GM23248 (cell line): ENCODE data around the gene EP300.

Experiments
- EZH2 ChIP-seq: fragments of 200-600 bp; sonication (generic); IDR thresholded peaks from 2 replicates; pipeline ENCODE4 v1.6.1; 2018; ENCODE audit warnings: antibody characterized with exemption, mild to moderate bottlenecking; ENCODE audit not compliant: insufficient read depth, poor library complexity, severe bottlenecking
- EZH2phosphoT487 ChIP-seq: fragments of 200-600 bp; sonication (generic); IDR thresholded peaks from 2 replicates; pipeline ENCODE4 v1.6.1; 2018; ENCODE audit warnings: antibody characterized with exemption, moderate library complexity, mild to moderate bottlenecking, low read depth; ENCODE audit not compliant: insufficient read depth

DNA sequence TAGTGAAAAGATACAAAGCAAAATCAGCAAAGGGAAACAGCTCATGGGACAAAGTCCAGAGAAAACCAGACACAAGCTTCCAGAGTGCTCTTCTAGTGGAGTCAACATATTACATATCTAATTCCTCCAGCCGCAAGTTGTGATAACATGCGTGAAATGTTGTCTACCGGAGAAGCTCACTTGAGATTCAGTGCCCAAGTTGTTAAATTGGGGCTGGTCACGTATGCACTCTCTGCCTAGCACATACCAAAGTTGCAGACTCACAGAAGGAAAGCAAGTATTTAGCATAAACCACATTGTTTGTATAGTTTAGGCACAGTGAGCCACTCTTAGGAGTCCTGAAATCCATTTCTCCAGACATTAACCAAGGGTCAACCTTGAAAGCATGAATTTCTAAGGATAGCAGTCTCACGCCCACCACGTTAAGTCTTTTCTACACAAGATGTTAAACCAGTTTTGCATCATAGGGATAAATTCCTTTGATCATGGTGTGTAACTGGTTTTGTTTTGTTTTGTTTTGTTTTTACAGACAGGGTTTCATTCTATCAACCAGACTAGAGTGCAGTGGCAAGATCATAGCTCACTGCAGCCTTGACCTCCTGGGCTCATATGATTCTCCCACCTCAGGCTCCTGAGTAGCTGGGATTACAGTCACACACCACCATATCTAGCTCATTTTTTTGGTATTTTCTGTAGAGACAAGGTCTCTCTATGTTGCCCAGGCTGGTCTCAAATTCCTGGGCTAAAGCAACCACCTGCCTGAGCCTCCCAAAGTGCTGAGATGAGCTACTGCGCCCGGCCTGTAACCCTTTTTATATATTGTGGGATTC is 39.5 kb upstream of the EP300 start:
- TF ChIP-seq EZH2: no peak
- TF ChIP-seq EZH2phosphoT487: no peak
